Activated naive CD4-positive, alpha-beta T cell treated with anti-CD3 and anti-CD28 coated beads, Interleukin-2, amount 50 U/mL, for 16 hours (primary cell): Measurements from ENCODE around the gene SETD4.

ENCODE experiments used
- DNase-seq: peaks from one replicate; pipeline ENCODE4 v3.0.0-alpha.2; 2020

Gene SETD4

GRCh38 chr21:36004441-36004840 lies 55.9 kb downstream of the SETD4 start:
- DNase-seq: no peak

DNA sequence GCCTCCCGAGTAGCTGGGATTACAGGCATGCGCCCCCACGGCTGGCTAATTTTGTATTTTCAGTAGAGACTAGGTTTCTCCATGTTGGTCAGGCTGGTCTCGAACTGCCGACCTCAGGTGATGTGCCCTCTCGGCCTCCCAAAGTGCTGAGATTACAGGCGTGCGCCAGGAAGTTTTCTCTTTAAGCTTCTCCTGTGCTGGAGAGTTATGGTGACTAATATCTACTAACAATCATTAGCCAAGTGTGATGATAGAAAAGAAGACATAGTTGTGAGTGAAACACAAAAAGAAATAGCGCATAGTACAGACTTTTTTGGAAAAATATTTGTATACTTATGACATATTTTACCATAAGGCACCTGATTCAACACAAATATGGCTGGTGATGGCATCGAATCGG lies 56.5 kb downstream of the SETD4 start:
- no peak for DNase-seq

- DNase-seq: no peak
These were observed 64.1 kb downstream of the SETD4 start for GRCh38 chr21:35996217-35996616.

GRCh38 chr21:35995522-35996088 lies 64.7 kb downstream of the SETD4 start:
- DNase-seq: no peak

GRCh38 chr21:35994613-35995012 lies 65.7 kb downstream of the SETD4 start:
- DNase-seq: no peak

DNA sequence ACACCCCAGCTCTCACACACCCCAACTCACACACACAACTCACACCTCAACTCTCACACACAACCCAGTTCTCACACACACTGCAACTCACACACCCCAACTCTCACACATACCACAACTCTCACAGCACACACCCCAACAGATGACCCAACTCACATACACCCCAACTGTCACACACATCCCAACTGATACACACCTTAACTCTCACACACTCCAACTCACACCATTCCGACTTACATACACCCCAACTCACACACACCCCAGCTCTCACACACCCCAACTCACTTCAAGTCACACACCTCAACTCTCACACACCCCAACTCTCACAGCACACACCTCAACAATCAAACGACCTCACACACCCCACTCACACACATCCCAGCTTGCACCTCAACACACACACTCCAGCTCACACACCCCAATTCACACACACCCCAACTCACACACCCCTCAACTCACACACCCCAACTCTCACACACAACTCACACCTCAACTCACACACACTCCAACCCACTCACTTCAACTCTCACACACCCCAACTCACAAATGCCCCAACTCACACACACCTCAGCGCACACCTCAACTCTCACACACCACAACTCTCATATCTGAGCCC lies 66.3 kb downstream of the SETD4 start:
- no peak for DNase-seq

DNA sequence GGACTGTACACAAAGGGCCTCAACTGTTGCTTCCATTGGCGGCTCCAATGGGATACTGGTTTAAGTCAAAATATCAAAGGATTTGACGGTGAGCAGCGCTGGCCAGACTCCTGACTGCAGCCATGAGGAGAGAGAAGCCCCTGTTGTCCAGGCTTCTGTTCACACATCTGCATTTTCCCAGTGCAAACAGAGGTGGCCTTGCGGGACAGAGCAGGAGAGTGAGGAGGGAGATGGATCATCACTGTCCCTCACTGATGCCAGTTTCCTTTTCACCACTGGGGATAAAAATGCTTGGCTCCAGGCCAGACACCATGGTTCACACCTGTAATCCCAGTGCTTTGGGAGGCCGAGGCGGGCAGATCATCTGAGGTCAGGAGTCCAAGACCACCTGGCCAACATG lies 69.2 kb downstream of the SETD4 start:
- no peak for DNase-seq

GRCh38 chr21:35990609-35991008 lies 69.7 kb downstream of the SETD4 start:
- DNase-seq: no peak

- DNase-seq: no peak
These were observed 71.1 kb downstream of the SETD4 start for GRCh38 chr21:35989138-35989735.

- DNase-seq: no peak
These were observed 71.7 kb downstream of the SETD4 start for GRCh38 chr21:35988416-35989137.

GRCh38 chr21:35987475-35987874 lies 72.9 kb downstream of the SETD4 start:
- DNase-seq: no peak

DNA sequence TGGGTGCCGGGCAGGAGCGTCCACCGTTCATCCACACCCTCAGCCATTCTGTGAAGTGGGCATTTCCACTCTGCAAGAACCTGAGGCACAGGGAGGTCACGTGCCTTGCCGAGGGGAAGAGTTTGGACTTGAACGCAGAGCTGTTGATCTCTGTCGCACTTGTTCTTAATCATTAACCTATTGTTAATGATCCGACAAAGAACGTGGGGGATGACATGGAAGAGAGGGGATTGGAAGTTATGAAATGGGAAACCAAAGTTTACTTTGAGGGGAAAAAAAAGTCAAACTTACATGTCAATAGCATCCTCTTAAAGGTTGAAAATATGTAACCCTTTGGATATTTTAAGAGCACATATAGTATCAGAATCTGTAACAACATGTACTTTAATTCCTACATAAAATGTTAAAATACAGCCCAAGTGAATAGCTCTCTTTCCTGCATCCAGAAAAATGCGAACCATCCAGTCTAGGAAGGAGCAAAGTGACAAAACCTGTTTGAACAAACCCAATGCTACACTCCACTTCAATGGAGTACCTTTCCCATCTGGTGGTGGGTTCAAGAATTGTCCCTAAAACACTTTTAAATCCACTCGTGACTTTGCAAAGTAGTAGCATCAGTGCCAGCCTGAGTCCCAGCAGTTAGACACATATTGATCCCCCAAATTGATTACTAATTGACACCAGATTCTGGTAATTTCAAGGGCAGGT lies 75.5 kb downstream of the SETD4 start:
- no peak for DNase-seq
